ENCODE results near the gene NAA16.

NAA16 gene

DNA sequence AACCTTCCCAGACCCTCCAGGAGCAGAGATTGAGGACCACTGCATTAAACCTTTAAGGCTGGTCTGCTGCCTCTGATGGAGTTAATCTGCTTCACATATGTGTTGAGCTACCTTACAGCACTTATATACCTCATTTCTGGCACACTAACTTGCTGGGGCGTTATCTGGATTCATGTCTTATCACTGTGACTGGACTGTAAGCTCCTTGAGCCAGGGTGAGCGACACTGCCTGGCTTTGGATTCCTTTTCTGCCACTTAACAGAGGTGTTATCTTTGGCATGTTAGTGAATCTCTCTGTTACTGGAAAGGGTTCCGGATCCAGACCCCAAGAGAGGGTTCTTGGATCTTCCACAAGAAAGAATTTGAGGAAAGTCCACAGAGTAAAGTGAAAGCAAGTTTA, 76.5 kb downstream of the NAA16 start:
- no peak for DNase-seq (ENCODE audit: low spot score)
- in situ Hi-C loops (cut with MboI; ENCODE audit: low sequenced_read_pairs, unreplicated experiment), result no loop called here
- TF ChIP-seq, protein P1, sequence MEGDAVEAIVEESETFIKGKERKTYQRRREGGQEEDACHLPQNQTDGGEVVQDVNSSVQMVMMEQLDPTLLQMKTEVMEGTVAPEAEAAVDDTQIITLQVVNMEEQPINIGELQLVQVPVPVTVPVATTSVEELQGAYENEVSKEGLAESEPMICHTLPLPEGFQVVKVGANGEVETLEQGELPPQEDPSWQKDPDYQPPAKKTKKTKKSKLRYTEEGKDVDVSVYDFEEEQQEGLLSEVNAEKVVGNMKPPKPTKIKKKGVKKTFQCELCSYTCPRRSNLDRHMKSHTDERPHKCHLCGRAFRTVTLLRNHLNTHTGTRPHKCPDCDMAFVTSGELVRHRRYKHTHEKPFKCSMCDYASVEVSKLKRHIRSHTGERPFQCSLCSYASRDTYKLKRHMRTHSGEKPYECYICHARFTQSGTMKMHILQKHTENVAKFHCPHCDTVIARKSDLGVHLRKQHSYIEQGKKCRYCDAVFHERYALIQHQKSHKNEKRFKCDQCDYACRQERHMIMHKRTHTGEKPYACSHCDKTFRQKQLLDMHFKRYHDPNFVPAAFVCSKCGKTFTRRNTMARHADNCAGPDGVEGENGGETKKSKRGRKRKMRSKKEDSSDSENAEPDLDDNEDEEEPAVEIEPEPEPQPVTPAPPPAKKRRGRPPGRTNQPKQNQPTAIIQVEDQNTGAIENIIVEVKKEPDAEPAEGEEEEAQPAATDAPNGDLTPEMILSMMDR (IDR thresholded peaks at IDR 0.05; ENCODE audit: borderline replicate concordance, control extremely low read depth, extremely low read depth, insufficient read depth, missing control alignments), result no peak

DNA sequence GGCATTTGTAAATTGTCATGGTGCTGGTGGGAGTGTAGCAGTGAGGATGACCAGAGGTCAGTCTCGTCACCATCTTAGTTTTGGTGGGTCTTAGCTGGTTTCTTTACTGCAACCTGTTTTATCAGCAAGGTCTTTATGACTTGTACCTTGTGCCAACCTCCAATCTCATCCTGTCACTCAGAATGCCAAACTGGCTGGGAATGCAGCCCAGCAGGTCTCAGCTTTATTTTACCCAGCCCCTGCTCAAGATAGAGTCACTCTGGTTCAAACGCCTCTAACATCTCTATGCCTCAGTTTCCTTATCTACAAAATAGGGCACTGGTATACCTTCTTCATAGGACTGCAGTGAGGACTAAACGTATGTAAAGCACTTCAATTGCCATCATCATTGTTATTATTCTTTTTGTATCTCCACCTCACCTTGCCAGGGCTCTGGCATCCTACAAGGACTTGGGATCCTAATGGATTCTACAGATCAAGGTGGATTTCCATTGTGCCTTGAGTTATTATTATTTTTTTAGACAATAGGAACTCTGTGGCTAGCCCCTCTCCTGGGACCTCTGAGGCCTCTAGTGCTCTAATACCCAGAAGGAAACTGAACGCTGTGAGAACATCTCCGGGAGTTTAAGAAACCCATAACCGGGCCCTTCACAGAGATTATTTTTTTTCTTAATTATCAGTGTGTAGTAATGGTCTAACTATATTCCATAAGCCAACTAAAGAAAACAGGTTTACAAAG, 77.2 kb downstream of the NAA16 start:
- TF ChIP-seq, protein P1 (IDR thresholded peaks at IDR 0.05; ENCODE audit: borderline replicate concordance, control extremely low read depth, extremely low read depth, insufficient read depth, missing control alignments), result no peak
- in situ Hi-C loops (cut with MboI; ENCODE audit: low sequenced_read_pairs, unreplicated experiment), result no loop called here
- no peak for DNase-seq (ENCODE audit: low spot score)

GRCh38 chr13:41389580-41389979, 78.5 kb downstream of the NAA16 start:
- no peak for DNase-seq (ENCODE audit: low spot score)
- in situ Hi-C loops (cut with MboI; ENCODE audit: low sequenced_read_pairs, unreplicated experiment), result no loop called here
- TF ChIP-seq, protein P1 (IDR thresholded peaks at IDR 0.05; ENCODE audit: borderline replicate concordance, control extremely low read depth, extremely low read depth, insufficient read depth, missing control alignments), result no peak

DNA sequence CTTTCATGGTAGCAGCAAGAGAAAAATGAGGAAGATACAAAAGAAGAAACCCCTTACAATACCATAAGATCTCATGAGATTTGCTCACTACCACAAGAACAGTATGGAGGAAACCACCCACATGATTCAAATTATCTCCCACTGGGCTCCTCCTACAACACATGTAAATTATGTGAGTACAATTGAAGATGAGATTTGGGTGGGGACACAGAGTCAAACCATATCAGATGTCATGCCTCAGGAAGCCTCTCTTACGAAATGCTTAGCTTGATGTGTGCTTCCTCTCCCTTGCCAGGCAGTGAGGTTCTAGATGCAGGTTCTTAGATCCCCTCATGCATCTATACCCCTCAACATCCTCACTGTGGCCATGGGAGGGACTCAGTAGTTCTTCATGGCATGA, 83.1 kb downstream of the NAA16 start:
- in situ Hi-C loops (cut with MboI; ENCODE audit: low sequenced_read_pairs, unreplicated experiment), result no loop called here
- TF ChIP-seq, protein P1 (IDR thresholded peaks at IDR 0.05; ENCODE audit: borderline replicate concordance, control extremely low read depth, extremely low read depth, insufficient read depth, missing control alignments), result no peak

DNA sequence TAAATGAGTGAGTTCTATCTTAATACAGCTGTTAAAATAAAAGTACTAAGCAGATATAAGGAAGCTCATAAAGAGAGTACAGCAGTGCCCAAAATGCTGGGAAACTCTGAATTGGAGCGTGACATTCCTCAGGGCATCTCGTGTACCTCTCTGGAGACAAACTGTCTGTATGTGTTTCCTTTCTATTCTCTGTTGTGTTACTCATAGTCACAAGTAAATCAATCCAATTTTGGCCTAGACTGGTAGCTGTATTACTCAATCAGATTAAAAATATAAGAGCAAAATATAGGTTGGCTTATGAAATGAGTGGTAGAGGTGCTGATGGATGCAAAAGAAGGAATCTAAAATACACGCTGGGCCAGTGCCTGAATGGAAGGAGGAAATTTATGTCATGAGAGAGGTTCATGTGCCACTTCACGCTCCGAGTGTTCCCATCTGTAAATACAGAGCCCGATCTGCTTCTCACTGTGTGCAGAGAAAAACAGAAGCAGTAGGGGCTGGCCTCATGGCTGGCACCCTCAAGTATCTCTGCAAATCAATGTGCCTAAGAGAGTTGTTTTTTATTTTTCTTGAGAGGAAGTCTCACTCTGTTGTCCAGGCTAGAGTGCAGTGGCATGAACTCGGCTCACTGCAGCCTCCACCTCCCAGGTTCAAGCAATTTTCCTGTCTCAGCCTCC, 87.6 kb downstream of the NAA16 start:
- in situ Hi-C loops (cut with MboI; ENCODE audit: low sequenced_read_pairs, unreplicated experiment), result no loop called here
- TF ChIP-seq, protein P1 (IDR thresholded peaks at IDR 0.05; ENCODE audit: borderline replicate concordance, control extremely low read depth, extremely low read depth, insufficient read depth, missing control alignments), result no peak
- no peak for DNase-seq (ENCODE audit: low spot score)

More for the DNA sequence above, 83.1 kb downstream of the NAA16 start:
- DNase-seq (ENCODE audit: low spot score), result no peak

GRCh38 chr13:41401366-41401765, 90.3 kb downstream of the NAA16 start:
- in situ Hi-C loops (cut with MboI; ENCODE audit: low sequenced_read_pairs, unreplicated experiment), result no loop called here
- TF ChIP-seq, protein P1 (IDR thresholded peaks at IDR 0.05; ENCODE audit: borderline replicate concordance, control extremely low read depth, extremely low read depth, insufficient read depth, missing control alignments), result no peak
- DNase-seq (ENCODE audit: low spot score), result no peak

Data from GM13976 (cell line).